ENCODE data around the gene STAP2. TPM values are rescaled to one million over a fixed set of nuclear protein-coding genes. Genes with fewer than 3 reads are reported as not detected.
"Not testable (repeated sequence)": the region's sequence is repeated elsewhere in the genome, so short reads cannot be mapped to it uniquely, and the experiment has no call there.

Gene STAP2
- total RNA-seq, 2 experiments from 2014 or later: 11.0 to 11.5 TPM

GRCh38 chr19:4337906-4338440 lies 654 bp downstream of the STAP2 start:
- no peaks in the 10 kb centered on the region for H3K27me3 Mint-ChIP-seq
- peaks cover 9% of the 10 kb centered on the region for H3K9me3 Mint-ChIP-seq (ENCODE audit: low read depth)
- H3K4me1 Mint-ChIP-seq: peaks cover 16% of the 10 kb centered on the region
- H3K4me3 Mint-ChIP-seq: peak overlapping the region; percentile 81
- peaks cover 19% of the 10 kb centered on the region for H3K36me3 Mint-ChIP-seq (ENCODE audit: low read depth)
- DNase-seq (no peak), ATAC-seq (no peak)
- POLR2A ChIA-PET: interaction anchor here (0.6 to 1.0 kb wide), 3 partner anchors 7 to 133 kb away, joined by 3 to 6 read pairs (median 3); no protein-coding TSS in a partner anchor
- CTCF ChIA-PET: interaction anchor here (1.0 to 1.6 kb wide), 4 partner anchors 10 to 71 kb away, joined by 3 to 5 read pairs (median 4); partner anchors contain the start of gene CHAF1A
- H3K27ac Mint-ChIP-seq: peak overlapping the region; percentile 94
- intact Hi-C loops (cut with DNase I, micrococcal nuclease): loop anchor here in 1 of 2 experiments (1.0 kb wide), 1 partner anchor 10 kb away; no protein-coding TSS in a partner anchor

- Mint-ChIP-seq H3K27ac (no peak overlapping the region), H3K4me3 (no peak overlapping the region), H3K4me1 (peaks cover 16% of the 10 kb centered on the region), H3K9me3 (ENCODE audit: low read depth) (peaks cover 9% of the 10 kb centered on the region), H3K27me3 (no peaks in the 10 kb centered on the region), H3K36me3 (ENCODE audit: low read depth) (peaks cover 21% of the 10 kb centered on the region)
- no peak for ATAC-seq
- CTCF ChIA-PET: no interaction called here
- POLR2A ChIA-PET: no interaction called here
- intact Hi-C loops (cut with DNase I, micrococcal nuclease): no loop called here
- DNase-seq: no peak
These were observed 3.6 kb downstream of the STAP2 start for GRCh38 chr19:4334929-4335570.

GRCh38 chr19:4329858-4330257 lies 8.8 kb downstream of the STAP2 start:
- peaks cover 27% of the 10 kb centered on the region for H3K4me1 Mint-ChIP-seq
- ATAC-seq (no peak), DNase-seq (no peak)
- CTCF ChIA-PET: interaction anchor here (0.6 to 1.1 kb wide), 3 partner anchors 10 to 209 kb away, joined by 3 to 5 read pairs (median 3); no protein-coding TSS in a partner anchor
- peak overlapping the region; percentile 93 for H3K4me3 Mint-ChIP-seq
- peak overlapping the region; percentile 58 for H3K27ac Mint-ChIP-seq
- peaks cover 18% of the 10 kb centered on the region for H3K36me3 Mint-ChIP-seq (ENCODE audit: low read depth)
- no peaks in the 10 kb centered on the region for H3K27me3 Mint-ChIP-seq
- H3K9me3 Mint-ChIP-seq (ENCODE audit: low read depth): peaks cover 5% of the 10 kb centered on the region
- POLR2A ChIA-PET: no interaction called here
- intact Hi-C loops (cut with DNase I, micrococcal nuclease): loop anchor here in 1 of 2 experiments (5.0 kb wide), 7 partner anchors 148 to 1572 kb away; partner anchors contain the start of genes ANKRD24, APBA3, CACTIN and EEF2

GRCh38 chr19:4328991-4329681 lies 9.5 kb downstream of the STAP2 start:
- H3K36me3 Mint-ChIP-seq (ENCODE audit: low read depth): peaks cover 11% of the 10 kb centered on the region
- intact Hi-C loops (cut with DNase I, micrococcal nuclease): loop anchor here (1.0 to 5.0 kb wide), 22 partner anchors 9 to 1573 kb away; partner anchors contain the start of genes MPND (in 2 of the 2), ANKRD24 (in 1 of the 2), APBA3 (in 1 of the 2) and CACTIN (in 1 of the 2)
- peak overlapping the region; percentile 94 for H3K27ac Mint-ChIP-seq
- peak; percentile 75 for DNase-seq
- H3K27me3 Mint-ChIP-seq; H3K9me3 Mint-ChIP-seq (ENCODE audit: low read depth); CTCF ChIA-PET; ATAC-seq; POLR2A ChIA-PET: not testable (repeated sequence)
- H3K4me3 Mint-ChIP-seq: peak overlapping the region; percentile 93
- H3K4me1 Mint-ChIP-seq: peaks cover 27% of the 10 kb centered on the region

GRCh38 chr19:4328243-4328990 lies 10.2 kb downstream of the STAP2 start:
- intact Hi-C loops (cut with DNase I, micrococcal nuclease): loop anchor here (1.0 to 5.0 kb wide), 22 partner anchors 10 to 1574 kb away; partner anchors contain the start of genes MPND (in 2 of the 2), ANKRD24 (in 1 of the 2), APBA3 (in 1 of the 2) and CACTIN (in 1 of the 2)
- ChIA-PET CTCF (interaction anchor here (0.6 to 1.1 kb wide), 7 partner anchors 10 to 76 kb away, joined by 3 to 5 read pairs (median 3); partner anchors contain the start of gene STAP2), POLR2A (interaction anchor here (0.5 to 1.1 kb wide), 2 partner anchors 14 to 130 kb away, joined by 3 to 12 read pairs; partner anchors contain the start of gene MPND)
- H3K4me1 Mint-ChIP-seq: peaks cover 27% of the 10 kb centered on the region
- no peaks in the 10 kb centered on the region for H3K9me3 Mint-ChIP-seq (ENCODE audit: low read depth)
- H3K4me3 Mint-ChIP-seq: peak overlapping the region; percentile 93
- ATAC-seq (peak; percentile 85), DNase-seq (peak; percentile 100)
- no peaks in the 10 kb centered on the region for H3K27me3 Mint-ChIP-seq
- H3K36me3 Mint-ChIP-seq (ENCODE audit: low read depth): peaks cover 8% of the 10 kb centered on the region
- peak overlapping the region; percentile 94 for H3K27ac Mint-ChIP-seq

GRCh38 chr19:4327877-4328242 lies 10.8 kb downstream of the STAP2 start:
- H3K9me3 Mint-ChIP-seq (ENCODE audit: low read depth): no peaks in the 10 kb centered on the region
- H3K36me3 Mint-ChIP-seq (ENCODE audit: low read depth): peaks cover 8% of the 10 kb centered on the region
- ATAC-seq (peak; percentile 23), DNase-seq (no peak)
- H3K27me3 Mint-ChIP-seq: no peaks in the 10 kb centered on the region
- intact Hi-C loops (cut with DNase I, micrococcal nuclease): loop anchor here (1.0 to 5.0 kb wide), 24 partner anchors 10 to 1574 kb away; partner anchors contain the start of genes MPND (in 2 of the 2), ANKRD24 (in 1 of the 2), APBA3 (in 1 of the 2) and CACTIN (in 1 of the 2)
- peaks cover 27% of the 10 kb centered on the region for H3K4me1 Mint-ChIP-seq
- peak overlapping the region; percentile 51 for H3K27ac Mint-ChIP-seq
- POLR2A ChIA-PET: interaction anchor here (0.5 to 1.1 kb wide), 2 partner anchors 15 to 130 kb away, joined by 3 to 12 read pairs; partner anchors contain the start of gene MPND
- H3K4me3 Mint-ChIP-seq: peak overlapping the region; percentile 93
- CTCF ChIA-PET: interaction anchor here (0.6 to 1.1 kb wide), 7 partner anchors 10 to 76 kb away, joined by 3 to 5 read pairs (median 3); partner anchors contain the start of gene STAP2

GRCh38 chr19:4327252-4327876 lies 11.3 kb downstream of the STAP2 start:
- DNase-seq (peak; percentile 94), ATAC-seq (peak; percentile 56)
- ChIA-PET CTCF (interaction anchor here (1.0 to 1.1 kb wide), 3 partner anchors 11 to 60 kb away, joined by 3 to 5 read pairs (median 3); partner anchors contain the start of gene STAP2), POLR2A (interaction anchor here (1.1 kb wide), 1 partner anchor 15 kb away, joined by 12 read pairs; the partner anchor contains the start of gene MPND)
- peak overlapping the region; percentile 51 for H3K27ac Mint-ChIP-seq
- H3K4me3 Mint-ChIP-seq: peak overlapping the region; percentile 93
- H3K36me3 Mint-ChIP-seq (ENCODE audit: low read depth): peaks cover 8% of the 10 kb centered on the region
- intact Hi-C loops (cut with DNase I, micrococcal nuclease): loop anchor here in 1 of 2 experiments (1.0 to 5.0 kb wide), 9 partner anchors 60 to 1575 kb away; partner anchors contain the start of genes ANKRD24, APBA3, CACTIN and DAPK3
- H3K27me3 Mint-ChIP-seq: no peaks in the 10 kb centered on the region
- peaks cover 27% of the 10 kb centered on the region for H3K4me1 Mint-ChIP-seq
- no peaks in the 10 kb centered on the region for H3K9me3 Mint-ChIP-seq (ENCODE audit: low read depth)

GRCh38 chr19:4326837-4327251 lies 11.8 kb downstream of the STAP2 start:
- POLR2A ChIA-PET: no interaction called here
- peak overlapping the region; percentile 93 for H3K4me3 Mint-ChIP-seq
- intact Hi-C loops (cut with DNase I, micrococcal nuclease): loop anchor here in 1 of 2 experiments (1.0 to 5.0 kb wide), 9 partner anchors 60 to 1575 kb away; partner anchors contain the start of genes ANKRD24, APBA3, CACTIN and DAPK3

GRCh38 chr19:4326215-4326836 lies 12.3 kb downstream of the STAP2 start:
- no peak overlapping the region for H3K27ac Mint-ChIP-seq
- ChIA-PET POLR2A (no interaction called here), CTCF (no interaction called here)
- peak overlapping the region; percentile 93 for H3K4me3 Mint-ChIP-seq
- H3K4me1 Mint-ChIP-seq: peaks cover 27% of the 10 kb centered on the region
- H3K36me3 Mint-ChIP-seq (ENCODE audit: low read depth): peaks cover 8% of the 10 kb centered on the region
- no peaks in the 10 kb centered on the region for H3K9me3 Mint-ChIP-seq (ENCODE audit: low read depth)
- no peaks in the 10 kb centered on the region for H3K27me3 Mint-ChIP-seq
- no peak for ATAC-seq
- intact Hi-C loops (cut with DNase I, micrococcal nuclease): loop anchor here in 1 of 2 experiments (5.0 kb wide), 7 partner anchors 144 to 1576 kb away; partner anchors contain the start of genes ANKRD24, APBA3, CACTIN and EEF2
- DNase-seq: no peak

More at GRCh38 chr19:4326837-4327251, 11.8 kb downstream of the STAP2 start:
- H3K36me3 Mint-ChIP-seq (ENCODE audit: low read depth): peaks cover 8% of the 10 kb centered on the region
- H3K27ac Mint-ChIP-seq: no peak overlapping the region
- H3K27me3 Mint-ChIP-seq: no peaks in the 10 kb centered on the region
- DNase-seq (peak; percentile 37), ATAC-seq (no peak)
- H3K9me3 Mint-ChIP-seq (ENCODE audit: low read depth): no peaks in the 10 kb centered on the region
- H3K4me1 Mint-ChIP-seq: peaks cover 27% of the 10 kb centered on the region
- CTCF ChIA-PET: no interaction called here

All from activated CD4-positive, alpha-beta T cell treated with anti-CD3 and anti-CD28 coated beads for 36 hours (primary cell).